GM21447 (cell line): ENCODE results near the gene ZIK1.

Experiments
- ATAC-seq: cut with Tn5 transposase; IDR thresholded peaks from one replicate; pipeline ENCODE4 v1.9.1; 2021; ENCODE audit not compliant: unreplicated experiment

ZIK1 gene

GRCh38 chr19:57606931-57607330 lies 23.0 kb downstream of the ZIK1 start:
- no peak for ATAC-seq

- ATAC-seq: no peak
These were observed 27.2 kb downstream of the ZIK1 start for GRCh38 chr19:57611113-57611512.

- ATAC-seq: peak; percentile 97
These were observed 30.2 kb downstream of the ZIK1 start, which contains the start of gene ZNF134 for GRCh38 chr19:57613941-57614743. ZNF134 (plus strand) TSS chr19:57614242; CDS start chr19:57619469, 5,227 bp downstream.

- no peak for ATAC-seq
These were observed 31.4 kb downstream of the ZIK1 start for GRCh38 chr19:57615346-57615745.

- no peak for ATAC-seq
These were observed 36.9 kb downstream of the ZIK1 start for GRCh38 chr19:57620673-57621348.

- ATAC-seq: no peak
These were observed 39.1 kb downstream of the ZIK1 start for GRCh38 chr19:57623091-57623490.

GRCh38 chr19:57632987-57633831 lies 49.3 kb downstream of the ZIK1 start, which contains the start of gene ZNF211:
ZNF211 (plus strand) TSS chr19:57633168; CDS start chr19:57633347, 179 bp downstream.
- peak; percentile 96 for ATAC-seq

- ATAC-seq: no peak
These were observed 49.8 kb downstream of the ZIK1 start for GRCh38 chr19:57633832-57634131.

GRCh38 chr19:57637379-57637778 lies 53.4 kb downstream of the ZIK1 start:
- no peak for ATAC-seq

- ATAC-seq: no peak
These were observed 57.8 kb downstream of the ZIK1 start for GRCh38 chr19:57641715-57642234.

- no peak for ATAC-seq
These were observed 58.6 kb downstream of the ZIK1 start for GRCh38 chr19:57642396-57643046.
